Measurements from ENCODE around the gene OSBP2. TPM values are rescaled to one million over a fixed set of nuclear protein-coding genes. Genes with fewer than 3 reads are reported as not detected.

OSBP2 gene
- total RNA-seq, 1 experiment from 2014 or later = 6.2 TPM

DNA sequence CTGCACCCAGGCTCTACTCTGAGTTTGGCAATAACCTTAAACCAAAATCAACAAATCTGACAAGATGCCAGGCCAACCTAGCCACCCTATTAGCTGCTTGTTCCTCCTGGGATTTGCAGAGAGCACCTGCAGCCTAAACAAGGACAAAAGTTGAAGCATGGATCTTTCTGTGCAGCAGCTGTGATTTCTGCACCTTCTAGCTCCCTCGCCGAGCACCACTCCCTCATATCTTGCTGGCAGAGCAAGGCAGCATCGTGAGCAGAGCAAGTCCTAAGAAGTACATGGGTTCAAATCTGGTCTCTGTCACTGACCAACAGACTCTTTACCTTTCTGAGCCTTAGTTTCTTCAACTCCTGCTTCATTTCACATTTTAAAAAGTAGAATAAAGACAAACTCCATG is 235.6 kb downstream of the OSBP2 start:
- H3K9me3 Mint-ChIP-seq (ENCODE audit: unreplicated experiment) = no peaks in the 10 kb centered on the region

DNA sequence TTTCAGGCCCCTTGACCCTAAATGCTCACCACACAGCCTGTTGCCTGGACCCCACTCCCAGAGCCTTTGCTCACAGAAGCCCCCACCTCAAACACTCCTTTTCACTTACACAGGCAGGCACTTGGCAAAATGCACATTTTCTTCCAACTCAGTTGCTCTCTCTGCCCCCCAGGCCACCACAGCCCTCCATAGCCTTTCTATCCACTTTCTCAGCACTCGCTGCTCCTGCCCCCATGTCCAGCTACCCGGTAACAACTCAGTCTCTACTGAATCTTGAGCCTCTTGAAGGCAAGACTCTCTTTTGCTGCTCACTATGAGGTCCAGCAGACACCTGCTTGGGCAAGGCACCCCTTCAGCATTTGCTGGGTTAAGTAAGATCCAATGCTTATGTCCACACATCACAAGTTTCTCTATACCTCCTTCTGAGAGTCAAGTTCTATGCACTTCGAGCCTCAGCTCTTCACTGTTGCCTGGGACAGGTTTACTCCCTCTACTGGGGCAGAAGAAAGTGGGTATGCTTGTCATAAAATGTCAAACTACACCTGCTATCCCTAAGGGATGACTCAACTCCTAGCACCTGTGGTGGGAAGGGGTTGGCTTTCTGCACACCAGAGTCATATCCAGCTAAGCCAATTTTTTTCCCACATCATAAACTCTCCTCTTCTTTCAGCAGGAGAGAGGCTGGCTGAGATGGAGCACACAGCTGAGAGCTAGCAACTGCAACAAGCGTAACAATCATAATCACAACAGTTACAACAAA is 237.0 kb downstream of the OSBP2 start:
- Histone ChIP-seq H3K9me3 (no peaks in the 10 kb centered on the region), H3K4me1 (no peaks in the 10 kb centered on the region), H3K36me3 (ENCODE audit: control insufficient read depth, insufficient read depth, low read length) (peaks cover 8% of the 10 kb centered on the region), H3K27me3 (replicated peaks; ENCODE audit: control insufficient read depth, insufficient read depth, low read length) (no peaks in the 10 kb centered on the region), H3K4me3 (ENCODE audit: low read depth, low read length) (no peak overlapping the region)
- Mint-ChIP-seq H3K9me3 (ENCODE audit: unreplicated experiment) (no peaks in the 10 kb centered on the region), H3K4me1 (ENCODE audit: low read depth, unreplicated experiment) (no peaks in the 10 kb centered on the region), H3K27ac (ENCODE audit: unreplicated experiment) (peak overlapping the region; percentile 70), H3K27me3 (ENCODE audit: insufficient read depth, unreplicated experiment) (no peaks in the 10 kb centered on the region), H3K36me3 (ENCODE audit: insufficient read depth, unreplicated experiment) (peaks cover 85% of the 10 kb centered on the region), H3K4me3 (ENCODE audit: unreplicated experiment) (no peak overlapping the region)
- CTCF ChIA-PET = interaction anchor here (1.2 kb wide), 1 partner anchor 10 kb away, joined by 8 read pairs; no protein-coding TSS in a partner anchor
- no TSS peak for BruUV-seq (replicated peaks)
- TF ChIP-seq, protein P1, sequence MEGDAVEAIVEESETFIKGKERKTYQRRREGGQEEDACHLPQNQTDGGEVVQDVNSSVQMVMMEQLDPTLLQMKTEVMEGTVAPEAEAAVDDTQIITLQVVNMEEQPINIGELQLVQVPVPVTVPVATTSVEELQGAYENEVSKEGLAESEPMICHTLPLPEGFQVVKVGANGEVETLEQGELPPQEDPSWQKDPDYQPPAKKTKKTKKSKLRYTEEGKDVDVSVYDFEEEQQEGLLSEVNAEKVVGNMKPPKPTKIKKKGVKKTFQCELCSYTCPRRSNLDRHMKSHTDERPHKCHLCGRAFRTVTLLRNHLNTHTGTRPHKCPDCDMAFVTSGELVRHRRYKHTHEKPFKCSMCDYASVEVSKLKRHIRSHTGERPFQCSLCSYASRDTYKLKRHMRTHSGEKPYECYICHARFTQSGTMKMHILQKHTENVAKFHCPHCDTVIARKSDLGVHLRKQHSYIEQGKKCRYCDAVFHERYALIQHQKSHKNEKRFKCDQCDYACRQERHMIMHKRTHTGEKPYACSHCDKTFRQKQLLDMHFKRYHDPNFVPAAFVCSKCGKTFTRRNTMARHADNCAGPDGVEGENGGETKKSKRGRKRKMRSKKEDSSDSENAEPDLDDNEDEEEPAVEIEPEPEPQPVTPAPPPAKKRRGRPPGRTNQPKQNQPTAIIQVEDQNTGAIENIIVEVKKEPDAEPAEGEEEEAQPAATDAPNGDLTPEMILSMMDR (IDR thresholded peaks at IDR 0.05; ENCODE audit: insufficient read depth in 1 of 2, low read depth in 1 of 2, low read length in 1 of 2, severe bottlenecking in 1 of 2, unreplicated experiment in 1 of 2) = no peak
- intact Hi-C loops (cut with micrococcal nuclease; ENCODE audit: unreplicated experiment) = no loop called here
- POLR2A ChIA-PET = no interaction called here
- no peak for DNase-seq

More for the DNA sequence above, 235.6 kb downstream of the OSBP2 start:
- peaks cover 9% of the 10 kb centered on the region for H3K36me3 ChIP-seq (ENCODE audit: control insufficient read depth, insufficient read depth, low read length)
- H3K27me3 Mint-ChIP-seq (ENCODE audit: insufficient read depth, unreplicated experiment) = no peaks in the 10 kb centered on the region
- no peaks in the 10 kb centered on the region for H3K27me3 ChIP-seq (replicated peaks; ENCODE audit: control insufficient read depth, insufficient read depth, low read length)
- POLR2A ChIA-PET = interaction anchor here (0.6 kb wide), 1 partner anchor 7 kb away, joined by 5 read pairs; no protein-coding TSS in a partner anchor
- intact Hi-C loops (cut with micrococcal nuclease; ENCODE audit: unreplicated experiment) = no loop called here
- TF ChIP-seq, protein P1 (IDR thresholded peaks at IDR 0.05; ENCODE audit: insufficient read depth in 1 of 2, low read depth in 1 of 2, low read length in 1 of 2, severe bottlenecking in 1 of 2, unreplicated experiment in 1 of 2) = no peak
- no peak for DNase-seq
- H3K9me3 ChIP-seq = no peaks in the 10 kb centered on the region
- no peak overlapping the region for H3K27ac Mint-ChIP-seq (ENCODE audit: unreplicated experiment)
- no peak overlapping the region for H3K4me3 Mint-ChIP-seq (ENCODE audit: unreplicated experiment)
- CTCF ChIA-PET = no interaction called here
- H3K4me1 ChIP-seq = no peaks in the 10 kb centered on the region
- no peaks in the 10 kb centered on the region for H3K4me1 Mint-ChIP-seq (ENCODE audit: low read depth, unreplicated experiment)
- BruUV-seq (replicated peaks) = no TSS peak
- peaks cover 81% of the 10 kb centered on the region for H3K36me3 Mint-ChIP-seq (ENCODE audit: insufficient read depth, unreplicated experiment)
- no peak overlapping the region for H3K4me3 ChIP-seq (ENCODE audit: low read depth, low read length)

DNA sequence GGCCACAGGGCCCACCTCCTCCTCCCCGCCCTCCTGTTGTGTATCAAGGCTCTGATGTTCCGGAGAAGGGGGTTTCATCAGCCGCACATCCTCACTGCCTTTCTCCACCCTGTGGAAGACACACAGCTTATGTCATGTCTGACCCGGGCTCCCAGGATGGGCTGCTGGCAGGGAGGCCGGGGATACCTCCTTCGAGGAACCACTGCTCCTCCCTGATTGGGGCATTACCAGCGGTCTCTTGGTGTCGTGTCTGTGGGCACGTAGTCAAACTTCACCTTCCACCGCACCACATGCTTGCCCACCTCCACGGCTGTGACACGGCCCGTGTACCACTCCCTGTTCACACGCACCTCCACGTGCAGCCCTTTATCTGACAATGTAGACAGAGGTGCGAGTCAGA is 238.0 kb downstream of the OSBP2 start:
- no TSS peak for BruUV-seq (replicated peaks)
- H3K9me3 Mint-ChIP-seq (ENCODE audit: unreplicated experiment) = no peaks in the 10 kb centered on the region
- Histone ChIP-seq H3K9me3 (no peaks in the 10 kb centered on the region), H3K4me3 (ENCODE audit: low read depth, low read length) (no peak overlapping the region), H3K36me3 (ENCODE audit: control insufficient read depth, insufficient read depth, low read length) (peaks cover 14% of the 10 kb centered on the region), H3K4me1 (no peaks in the 10 kb centered on the region), H3K27me3 (replicated peaks; ENCODE audit: control insufficient read depth, insufficient read depth, low read length) (no peaks in the 10 kb centered on the region)
- intact Hi-C loops (cut with micrococcal nuclease; ENCODE audit: unreplicated experiment) = no loop called here
- no peak overlapping the region for H3K27ac Mint-ChIP-seq (ENCODE audit: unreplicated experiment)
- ChIA-PET POLR2A (no interaction called here), CTCF (interaction anchor here (1.2 kb wide), 1 partner anchor 11 kb away, joined by 8 read pairs; no protein-coding TSS in a partner anchor)
- H3K4me3 Mint-ChIP-seq (ENCODE audit: unreplicated experiment) = no peak overlapping the region
- H3K4me1 Mint-ChIP-seq (ENCODE audit: low read depth, unreplicated experiment) = no peaks in the 10 kb centered on the region
- DNase-seq = no peak
- H3K27me3 Mint-ChIP-seq (ENCODE audit: insufficient read depth, unreplicated experiment) = no peaks in the 10 kb centered on the region
- H3K36me3 Mint-ChIP-seq (ENCODE audit: insufficient read depth, unreplicated experiment) = peaks cover 85% of the 10 kb centered on the region
- TF ChIP-seq, protein P1 (IDR thresholded peaks at IDR 0.05; ENCODE audit: insufficient read depth in 1 of 2, low read depth in 1 of 2, low read length in 1 of 2, severe bottlenecking in 1 of 2, unreplicated experiment in 1 of 2) = no peak
